C4-2B (cell line): ENCODE measurements around the gene VAV3.

Experiments used
- CTCF ChIP-seq: fragments of 450-650 bp; conservative IDR thresholded peaks from 2 replicates; pipeline ENCODE4 v1.5.1; 2017; ENCODE audit warnings: mild to moderate bottlenecking
- ZFX ChIP-seq: fragments of 450-650 bp; IDR thresholded peaks from 2 replicates; pipeline ENCODE4 v1.6.1; 2017

GRCh38 chr1:107653005-107653404, 312.0 kb downstream of the VAV3 start:
- TF ChIP-seq CTCF (no peak), ZFX (no peak)
